NCI-H2227 (cell line): Measurements from ENCODE around the gene MEX3C.

Source experiments
- DNase-seq: peaks from one replicate; lab custom pipeline; 2025; ENCODE audit not compliant: unreplicated experiment; lab: John Stamatoyannopoulos, UW

MEX3C gene

DNA sequence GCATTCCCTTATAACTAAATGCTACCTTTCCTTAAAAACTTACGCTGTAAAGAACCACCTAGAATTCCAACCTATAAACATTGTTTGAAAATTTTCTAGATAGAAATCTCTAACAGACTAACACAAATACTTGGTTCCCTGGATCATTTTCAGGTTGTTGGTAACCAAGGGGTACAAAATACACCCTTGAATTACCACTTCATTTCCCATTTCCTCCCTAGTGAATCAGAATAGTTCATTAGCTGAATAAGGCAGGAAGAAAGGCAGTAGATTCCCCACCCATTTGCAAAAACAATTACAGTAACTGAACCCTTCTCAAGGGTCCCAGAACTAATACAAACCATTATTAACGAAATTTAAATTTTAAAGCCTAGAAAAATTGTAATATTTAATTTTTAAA lies 5.5 kb downstream of the MEX3C start:
- no peak for DNase-seq

DNA sequence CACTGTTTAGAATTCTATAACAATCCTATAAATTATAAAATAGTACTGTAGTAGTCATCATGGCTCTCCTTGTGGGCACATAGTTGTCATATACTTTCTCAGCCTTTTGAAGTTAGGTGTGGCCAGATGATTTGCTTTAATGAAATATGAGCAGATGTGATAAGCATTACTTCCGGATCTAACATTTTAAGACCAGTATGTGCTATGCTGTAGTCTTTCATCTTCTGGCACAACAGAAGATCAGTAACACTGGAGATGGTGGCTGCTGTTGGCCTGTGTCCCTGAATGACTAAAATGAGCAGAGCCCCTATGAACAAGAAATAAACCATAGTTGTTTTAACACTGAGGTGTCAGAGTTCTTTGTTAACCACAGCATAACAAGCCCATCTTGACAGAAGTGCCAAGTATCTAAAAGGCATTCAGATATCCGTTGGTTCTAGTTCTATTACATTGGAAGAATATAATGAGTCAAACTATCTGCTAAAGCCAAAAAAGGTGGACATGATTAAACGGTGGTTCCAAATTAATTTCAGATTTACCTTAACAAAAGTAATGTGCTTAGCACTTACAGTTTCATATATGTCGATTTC lies 6.3 kb downstream of the MEX3C start:
- no peak for DNase-seq

DNA sequence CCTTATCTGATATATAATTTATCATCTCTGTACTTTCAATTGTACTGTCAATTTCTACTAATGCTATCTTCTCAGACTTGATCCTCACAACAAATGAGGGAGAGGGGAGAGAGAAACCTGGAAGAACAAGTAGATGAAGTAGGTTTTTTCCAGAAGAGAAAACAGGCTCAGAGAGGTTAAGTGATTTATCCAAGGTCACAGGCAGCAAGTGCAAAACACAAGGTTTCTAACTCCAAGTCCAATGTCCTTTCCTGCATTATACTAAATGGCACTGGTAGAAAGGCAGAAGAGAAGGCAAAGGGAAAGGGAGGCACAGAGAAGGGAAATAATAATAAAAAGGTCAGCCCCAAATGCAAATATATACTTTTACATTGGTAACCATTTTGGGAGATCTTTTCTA lies 7.5 kb downstream of the MEX3C start:
- no peak for DNase-seq

DNA sequence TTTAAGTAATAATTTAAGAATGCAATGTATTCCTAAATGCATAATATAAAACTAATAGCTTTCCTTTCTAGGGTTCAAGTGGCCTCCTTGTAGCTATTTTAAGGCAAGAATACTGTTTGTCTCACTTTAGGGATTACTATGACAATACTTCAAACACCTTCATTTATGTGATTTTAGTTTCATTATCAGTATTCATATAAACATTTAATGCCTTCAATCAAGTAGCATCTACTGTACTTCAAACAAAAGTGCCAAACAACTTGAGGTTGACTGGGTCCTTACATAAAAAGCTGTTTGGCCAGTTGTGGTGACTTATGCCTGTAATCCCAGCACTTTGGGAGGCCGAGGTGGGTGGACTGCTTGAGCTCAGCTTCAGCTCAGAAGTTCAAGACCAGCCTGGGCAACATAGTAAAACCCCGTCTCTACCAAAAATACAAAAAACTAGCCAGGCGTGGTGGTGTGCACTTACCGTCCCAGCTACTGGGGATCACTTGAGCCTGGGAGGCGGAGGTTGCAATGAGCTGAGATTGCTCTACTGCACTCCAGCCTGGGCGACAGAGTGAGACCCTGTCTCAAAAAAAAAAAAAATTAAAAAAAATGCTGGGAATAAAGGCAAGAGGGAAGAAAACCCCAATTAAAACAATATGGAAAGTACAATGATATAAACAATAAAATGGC lies 9.3 kb downstream of the MEX3C start:
- DNase-seq, result no peak

DNA sequence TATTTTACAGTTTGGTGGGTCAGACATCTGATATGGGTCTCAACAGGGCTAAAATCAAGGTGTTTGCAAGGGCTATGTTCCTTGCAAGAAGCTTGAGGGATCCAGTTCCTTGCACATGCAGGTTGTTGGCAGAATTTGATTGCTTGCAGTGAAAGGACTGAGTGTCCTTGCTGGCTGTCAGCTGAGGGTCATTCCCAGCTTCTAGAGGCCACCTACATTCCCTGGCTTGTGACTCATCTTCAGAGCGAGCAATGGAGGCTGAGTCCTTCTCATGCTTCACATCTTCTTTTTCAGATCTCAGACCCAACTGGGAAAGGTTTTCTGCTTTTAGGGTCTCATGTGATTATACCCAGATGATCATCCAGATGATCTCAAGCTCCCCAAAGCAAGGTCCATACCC lies 12.4 kb downstream of the MEX3C start:
- no peak for DNase-seq

DNA sequence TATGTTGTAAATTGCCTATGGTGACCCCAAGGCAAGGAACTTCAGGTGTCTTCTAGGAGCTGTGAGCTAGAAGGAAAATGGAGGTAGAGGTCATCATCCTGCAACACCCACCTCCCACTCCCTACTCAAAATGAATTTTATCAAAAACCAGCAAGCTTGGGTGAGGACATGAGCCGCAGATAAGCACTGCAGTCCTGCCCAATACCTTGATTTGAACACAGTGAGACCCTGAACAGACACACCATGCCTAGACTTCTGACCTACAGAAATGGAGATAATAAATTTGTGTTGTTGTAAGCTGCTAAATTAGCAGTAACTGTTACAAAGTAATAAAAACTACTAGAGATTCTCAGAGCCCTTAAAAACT lies 13.4 kb downstream of the MEX3C start:
- DNase-seq, result no peak

DNA sequence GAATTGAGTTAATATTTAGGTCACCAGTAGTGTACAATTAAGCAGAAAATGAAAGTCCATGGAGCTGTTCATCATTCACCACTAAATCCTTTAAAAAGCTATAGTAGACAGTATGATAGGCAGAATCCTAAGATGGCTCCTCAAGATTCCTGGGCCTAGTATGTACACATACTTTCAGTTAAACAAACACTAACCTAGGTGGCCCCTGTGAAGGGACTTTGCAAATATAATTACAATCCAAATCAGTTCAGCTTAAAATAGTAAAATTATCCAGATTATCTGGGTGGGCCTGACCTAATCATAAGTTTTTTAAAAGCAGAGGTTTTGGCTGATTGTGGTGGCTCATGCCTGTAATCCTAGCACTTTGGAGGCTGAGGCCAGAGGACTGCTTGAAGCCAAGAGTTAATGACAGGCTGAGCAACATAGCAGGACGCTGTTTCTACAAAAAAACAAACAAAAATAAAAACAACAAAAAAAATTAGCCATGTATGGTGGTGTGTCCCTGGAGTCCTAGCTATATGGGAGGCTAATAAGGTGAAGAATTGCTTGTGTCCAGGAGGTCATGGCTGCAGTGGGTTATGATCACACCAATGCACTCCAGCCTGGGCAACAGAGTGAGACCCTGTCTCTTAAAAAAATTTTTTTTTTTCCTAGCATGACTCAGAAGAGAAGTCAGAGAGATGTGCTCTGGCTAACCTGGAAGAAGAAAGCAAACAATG lies 13.9 kb downstream of the MEX3C start:
- no peak for DNase-seq

DNA sequence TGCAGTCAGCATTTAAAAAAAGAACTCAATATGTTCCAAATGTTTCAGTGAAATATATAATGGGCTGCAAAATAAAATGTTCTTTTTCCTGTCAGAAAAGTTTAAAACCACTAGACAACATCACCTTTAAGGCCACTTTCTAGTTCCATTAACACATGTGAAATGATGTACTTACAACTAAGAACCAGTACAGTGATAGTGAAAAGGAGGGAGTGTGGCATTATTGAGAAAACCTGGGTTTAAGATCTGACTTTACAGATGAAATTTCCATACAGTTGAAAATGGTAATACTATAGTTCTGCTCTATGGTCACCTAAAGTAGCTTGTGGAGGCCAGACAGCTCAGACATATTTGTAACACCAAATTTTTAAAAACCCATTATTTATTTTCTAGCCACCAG lies 14.7 kb downstream of the MEX3C start:
- no peak for DNase-seq

DNA sequence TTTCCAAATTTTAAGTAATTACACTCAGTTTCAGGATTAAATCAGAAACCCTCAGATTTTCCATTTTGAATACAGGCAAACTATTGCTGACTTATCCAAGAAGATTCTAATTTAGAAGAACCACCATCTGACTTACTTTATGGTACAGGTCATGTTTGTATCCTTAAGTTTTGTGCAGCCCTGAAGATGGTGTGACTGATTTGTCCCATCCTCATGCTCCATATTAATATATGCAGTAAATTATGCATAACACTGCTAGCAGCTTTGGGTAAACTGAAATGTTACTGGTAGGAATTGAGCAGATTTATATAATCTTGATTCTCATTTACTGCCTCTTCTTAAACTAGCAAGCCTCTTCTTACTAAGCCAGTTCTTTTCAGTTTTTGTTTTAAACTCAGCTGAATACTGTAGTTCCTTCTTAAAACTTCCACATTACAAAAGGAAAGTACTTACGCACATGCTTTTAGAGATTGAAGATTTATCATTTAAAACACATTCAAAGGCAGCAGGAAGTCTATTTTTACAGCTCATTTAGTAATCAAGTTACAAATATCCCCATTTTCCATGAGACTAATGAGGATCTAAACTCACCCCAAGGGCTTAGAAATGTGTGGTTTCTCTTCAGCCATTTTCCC lies 25.7 kb downstream of the MEX3C start:
- DNase-seq, result no peak

DNA sequence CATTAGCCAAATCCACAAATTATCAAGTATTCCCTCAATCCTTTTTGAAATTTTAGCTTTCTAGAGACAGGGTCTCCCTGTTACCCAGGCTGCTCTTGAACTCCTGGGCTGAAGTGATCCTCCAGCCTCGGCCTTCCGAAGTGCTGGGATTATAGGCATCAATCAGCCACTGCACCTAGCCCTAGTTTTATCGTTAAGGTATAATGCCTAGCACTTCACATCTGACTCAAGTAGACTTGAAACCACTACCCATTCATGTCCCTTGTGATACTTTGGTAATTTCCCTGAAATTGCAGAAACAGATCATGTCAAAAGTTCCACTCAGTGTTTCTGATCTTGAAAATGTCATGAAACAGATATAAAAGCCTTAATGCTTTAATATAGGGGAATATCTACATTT lies 26.3 kb downstream of the MEX3C start:
- no peak for DNase-seq

DNA sequence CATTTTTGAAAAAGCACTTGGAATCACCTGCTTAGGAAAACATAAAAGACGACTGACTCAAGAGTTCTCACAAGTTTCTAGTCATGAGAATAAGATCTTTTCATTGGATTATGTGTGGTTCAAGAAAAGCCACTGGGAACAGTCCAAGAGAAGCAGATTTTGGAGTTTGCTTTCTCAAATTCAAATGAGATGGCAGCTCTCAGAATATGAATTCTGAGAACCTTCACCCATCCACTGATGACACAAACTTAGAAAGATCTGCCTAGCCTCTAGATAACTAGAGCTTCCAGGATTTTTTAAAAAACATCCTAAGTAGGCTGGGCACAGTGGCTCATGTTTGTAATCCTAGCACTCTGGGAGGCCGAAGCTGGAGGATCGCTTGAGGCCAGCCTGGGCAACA lies 26.8 kb downstream of the MEX3C start:
- DNase-seq, result no peak

DNA sequence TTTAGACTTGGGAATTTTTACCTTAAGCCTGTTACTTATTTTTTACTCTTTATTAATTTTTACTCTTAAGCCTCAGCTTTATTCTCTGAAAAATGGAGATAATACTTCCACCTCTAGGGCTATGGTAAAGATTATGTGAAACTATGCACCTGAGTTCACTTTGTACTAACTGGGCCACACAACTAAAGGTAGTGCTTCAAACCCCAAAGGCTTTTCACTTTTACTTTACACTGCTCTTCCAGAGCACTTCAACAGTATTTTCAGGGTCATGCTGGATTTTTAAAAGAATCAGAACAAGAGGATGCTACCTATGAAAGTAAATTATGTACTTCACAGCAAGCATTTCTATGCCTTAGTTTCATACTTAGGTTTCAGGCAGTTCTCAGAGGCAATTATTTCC lies 27.8 kb downstream of the MEX3C start:
- DNase-seq, result no peak

DNA sequence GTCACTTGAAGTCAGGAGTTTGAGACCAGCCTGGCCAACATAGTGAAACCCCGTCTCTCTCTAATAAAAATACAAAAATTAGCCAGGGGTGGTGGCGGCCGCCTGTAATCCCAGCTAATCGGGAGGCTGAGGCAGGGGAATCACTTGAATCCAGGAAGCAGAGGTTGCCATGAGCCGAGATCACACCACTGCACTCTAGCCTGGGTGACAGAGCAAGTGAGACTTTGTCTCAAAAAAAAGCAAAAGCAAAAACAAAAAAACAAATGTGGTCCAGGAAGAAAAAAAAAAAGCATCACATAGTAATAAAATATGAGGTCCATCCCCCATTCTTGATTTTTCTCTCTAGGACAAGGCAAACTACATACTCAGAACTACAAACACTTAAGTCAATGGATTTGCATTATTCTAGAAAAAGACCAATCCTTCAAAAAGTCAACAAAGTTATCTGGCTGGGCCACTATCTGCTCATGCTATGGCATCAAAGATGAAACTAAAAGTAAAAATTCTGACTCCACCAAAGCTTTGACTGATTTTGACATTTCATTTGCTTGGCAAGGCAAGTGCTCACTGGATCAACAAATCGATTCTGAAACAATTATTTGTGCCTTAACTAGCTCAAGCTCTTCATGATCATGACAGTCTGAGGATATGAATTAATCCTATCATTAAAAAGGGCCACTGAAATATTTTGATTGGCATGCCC lies 28.4 kb downstream of the MEX3C start:
- no peak for DNase-seq

DNA sequence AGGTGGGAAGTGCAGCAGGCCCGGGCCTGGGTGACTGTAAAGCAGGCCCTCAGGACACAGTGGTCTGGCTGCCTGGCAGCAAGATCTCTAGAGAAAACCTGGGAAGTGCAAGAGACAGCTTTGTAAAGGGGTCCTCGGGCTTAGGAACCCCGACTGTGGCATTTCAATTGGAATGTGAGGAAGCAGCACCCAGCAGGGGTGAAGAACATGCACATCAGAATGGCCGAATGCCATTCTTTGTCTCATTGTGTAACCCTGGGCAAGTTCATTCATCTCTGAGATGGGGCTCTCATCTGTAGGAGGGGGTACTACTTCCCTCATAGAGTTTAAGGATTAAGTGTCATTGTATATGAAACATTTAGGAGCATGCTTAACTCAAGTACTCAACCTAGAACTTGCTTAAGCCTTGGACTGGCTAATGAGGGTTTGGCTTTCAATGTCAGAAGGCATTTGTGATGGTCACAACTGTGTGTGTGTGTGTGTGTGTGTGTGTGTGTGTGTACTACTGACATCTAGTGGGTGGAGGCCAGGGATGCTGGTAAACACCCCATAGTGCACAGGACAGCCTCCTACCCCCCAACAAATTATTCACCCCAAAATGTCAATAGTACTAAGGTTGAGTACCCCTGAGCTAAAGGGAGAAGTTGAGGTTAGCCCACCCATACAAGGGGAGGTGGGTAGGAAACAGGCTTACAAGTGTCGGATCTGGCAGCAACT lies 29.3 kb downstream of the MEX3C start:
- no peak for DNase-seq

DNA sequence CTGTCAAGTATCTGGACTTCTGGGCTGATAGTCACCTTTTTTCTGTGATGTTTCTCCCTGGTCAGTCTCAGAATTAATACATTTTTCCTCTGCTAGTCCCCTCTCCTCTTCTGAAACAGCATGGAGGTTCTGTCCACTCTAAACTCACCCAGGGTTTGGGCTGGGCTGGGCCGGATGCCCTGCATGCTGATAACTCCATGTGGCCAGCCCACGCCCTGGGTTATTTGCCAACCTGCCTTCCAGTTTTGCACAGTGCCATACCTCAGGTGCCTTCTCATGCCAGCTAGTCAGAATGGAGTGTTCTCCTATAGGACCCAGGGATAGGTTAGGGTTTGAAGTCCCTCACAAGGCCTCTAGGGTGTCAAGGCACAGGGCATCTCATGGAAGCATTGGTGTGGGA lies 32.2 kb downstream of the MEX3C start:
- no peak for DNase-seq

DNA sequence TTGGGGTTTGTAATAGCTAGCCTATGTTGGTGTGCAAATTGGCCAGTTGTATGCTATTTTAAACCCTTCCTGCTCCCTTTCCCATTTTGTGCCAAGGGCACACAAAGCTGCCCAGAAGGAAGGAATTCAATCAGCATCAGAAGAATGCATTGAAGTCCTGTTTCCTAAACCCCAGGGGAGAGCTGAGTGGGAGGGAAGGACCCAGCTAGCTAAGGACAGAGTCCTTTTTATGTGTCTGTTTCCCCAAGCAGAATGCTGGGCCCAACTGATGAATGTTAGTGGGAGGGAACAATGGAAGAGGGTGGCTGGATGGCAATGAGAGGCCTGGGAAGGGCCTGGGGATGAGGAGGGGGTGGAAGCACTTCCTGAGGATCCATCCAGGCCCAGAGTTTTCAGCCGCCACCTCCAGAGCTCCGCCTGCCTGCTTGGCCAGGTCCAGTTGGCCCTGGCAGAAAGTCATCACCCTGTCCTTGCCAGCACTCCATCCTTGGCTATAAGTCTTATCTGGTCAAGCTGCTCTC lies 32.7 kb downstream of the MEX3C start:
- no peak for DNase-seq

DNA sequence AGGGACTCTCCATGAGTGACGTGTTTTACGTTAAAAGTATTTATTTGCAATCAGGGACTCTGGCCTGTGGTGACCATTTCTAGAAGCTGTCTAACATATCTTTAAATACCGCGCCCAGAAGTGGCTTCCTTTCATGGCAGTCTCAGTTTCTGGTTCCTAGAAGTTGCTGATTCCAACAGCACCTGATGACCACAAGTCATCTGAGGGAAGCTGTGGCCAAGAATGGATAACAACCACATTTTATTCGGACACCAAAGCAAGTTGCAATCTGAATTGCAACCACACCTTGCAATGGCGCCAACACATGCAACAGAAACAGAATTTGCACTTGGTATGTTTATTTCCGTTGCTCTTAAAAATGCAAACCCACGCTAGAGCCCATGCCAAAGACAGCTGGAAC lies 33.1 kb downstream of the MEX3C start:
- DNase-seq, result no peak

DNA sequence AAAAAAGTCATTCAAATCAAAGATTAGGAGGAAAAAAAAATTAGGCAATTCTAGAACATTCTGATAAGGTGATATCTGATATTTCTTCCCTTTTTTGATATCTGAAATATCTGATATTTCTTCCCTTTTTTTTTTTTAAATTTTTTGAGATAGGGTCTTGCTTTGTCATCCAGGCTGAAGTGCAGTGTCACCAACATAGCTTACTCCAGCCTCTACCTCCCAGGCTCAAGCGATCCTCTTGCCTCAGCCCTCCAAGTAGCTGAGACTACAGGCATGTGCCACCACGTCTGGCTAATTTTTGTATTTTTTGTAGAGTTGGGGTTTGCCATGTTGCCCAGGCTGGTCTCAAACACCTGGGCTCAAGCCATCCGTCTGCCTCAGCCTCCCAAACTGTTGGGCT lies 33.9 kb downstream of the MEX3C start:
- no peak for DNase-seq

DNA sequence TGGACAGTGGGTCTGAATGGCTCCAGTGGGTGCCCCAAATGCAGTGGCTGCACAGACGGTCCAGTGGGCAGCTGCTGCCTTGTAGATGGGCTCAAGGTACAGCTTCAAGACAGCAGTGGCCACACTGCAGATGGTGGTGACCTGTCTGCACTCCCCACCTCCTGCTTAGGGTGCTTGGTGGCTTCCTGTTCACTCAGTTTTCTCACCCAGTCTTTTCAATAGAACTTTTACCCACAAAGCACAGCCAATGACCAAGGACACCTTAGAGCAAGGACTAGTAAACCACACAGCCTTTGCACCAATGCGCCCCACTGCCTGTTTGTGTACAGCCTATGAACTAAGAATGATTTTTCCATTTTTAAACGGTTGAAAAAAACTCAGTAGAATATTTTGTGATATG lies 34.9 kb downstream of the MEX3C start:
- no peak for DNase-seq

DNA sequence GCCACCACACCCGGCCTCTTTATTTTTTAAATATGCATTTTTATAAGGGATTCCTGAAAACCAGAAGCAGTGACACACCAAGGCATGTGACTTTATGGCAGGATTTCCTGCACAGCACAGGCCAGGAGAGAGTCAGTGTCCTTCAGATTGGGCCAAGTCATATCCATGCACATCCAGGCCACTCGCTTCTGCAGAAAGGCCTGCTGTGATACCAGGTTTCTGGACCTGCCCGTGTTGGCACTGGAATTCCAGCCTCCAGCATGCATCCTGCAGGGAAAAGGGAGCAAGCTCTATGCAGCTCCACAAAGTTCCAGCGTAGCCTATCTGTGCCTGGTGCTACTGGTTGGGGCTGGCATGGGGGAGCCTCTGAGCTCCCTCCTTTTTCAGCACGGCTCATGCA lies 36.8 kb downstream of the MEX3C start:
- no peak for DNase-seq

DNA sequence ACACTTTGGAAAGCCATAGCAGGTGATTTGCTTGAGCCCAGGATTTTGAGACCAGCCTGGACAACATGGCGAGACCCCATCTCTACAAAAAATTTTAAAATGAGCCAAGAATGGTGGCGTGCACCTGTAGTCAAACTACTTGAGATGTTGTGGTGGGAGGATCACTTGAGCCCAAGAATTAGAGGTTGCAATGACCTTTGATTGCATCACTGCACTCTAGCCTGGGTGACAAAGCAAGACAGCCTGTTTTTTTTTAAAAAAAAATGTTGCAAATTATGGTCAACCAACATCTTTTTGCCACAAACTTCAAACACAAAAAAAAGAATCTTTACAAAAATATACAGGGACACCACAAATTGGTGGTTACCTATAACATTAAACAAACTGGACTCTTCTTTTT lies 40.3 kb downstream of the MEX3C start:
- no peak for DNase-seq
